Pancreas (tissue), 10 donors: ENCODE results near the gene UBE2D3. TPM values are rescaled to one million over a fixed set of nuclear protein-coding genes. Genes with fewer than 3 reads are reported as not detected.

Source experiments
- ATAC-seq, 4 donors: fragments of 200-7000 bp; cut with Tn5 transposase; one replicate each; pipeline versions ENCODE4 v1.8.0 to v1.9.1; 2020; ENCODE audit warnings: mild to moderate bottlenecking in 4 of 4, moderate library complexity in 4 of 4
- DNase-seq, 6 donors: peaks; one replicate each; pipeline ENCODE4 v3.0.0-alpha.2; 2020
- FAIRE-seq: peaks from 2 replicates; lab custom pipeline; 2012; peaks lifted over from hg19 to GRCh38; lab: Jason Lieb, UNC
- H3K27ac ChIP-seq, 4 donors: fragments of 200-600 bp; sonication (generic); 1 replicate in 3 of 4; 2 replicates in 1 of 4; pipeline versions ENCODE4 v1.5.0 to v1.8.0; 2020
- H3K27me3 ChIP-seq, 4 donors: fragments of 200-600 bp; one replicate each; pipeline ENCODE4 v1.8.0; 2021
- H3K36me3 ChIP-seq, 3 donors: fragments of 200-600 bp; sonication (generic) in 1 of 3; one replicate each; pipeline versions ENCODE4 v1.5.0 to v1.8.0; 2020 to 2021
- H3K4me1 ChIP-seq, 3 donors: fragments of 200-600 bp; one replicate each; pipeline ENCODE4 v1.8.0; 2021
- H3K4me3 ChIP-seq, 4 donors: fragments of 200-600 bp; sonication (generic) in 2 of 4; one replicate each; pipeline versions ENCODE4 v1.5.0 to v1.8.0; 2020 to 2021
- H3K9me3 ChIP-seq, 4 donors: fragments of 200-600 bp; one replicate each; pipeline ENCODE4 v1.8.0; 2021
- CTCF ChIP-seq, 4 donors: fragments of 200-600 bp; sonication (generic) in 3 of 4; IDR thresholded peaks; one replicate each; pipeline versions ENCODE4 v1.5.0 to v1.8.0; 2021; ENCODE audit warnings: antibody characterized with exemption in 4 of 4
- WGBS, 2 donors: extraction: QIAGEN DNeasy Blood & Tissue Kit; methylation state at CpG; one replicate each; pipeline ENCODE4 v1.1.7; 2013; 5-methylcytosine and 5-hydroxymethylcytosine counted together
- intact Hi-C, 3 donors: fragments of 100-400 bp; cut with DNase I; formaldehyde crosslinking; loops; one replicate each; pipeline versions ENCODE4 v1.11.1 to v1.14.2; 2022
- polyA plus RNA-seq, 2 donors: library from polyadenylated mRNA; stranded (reverse); fragments of 200-250 nt; gene quantifications; one replicate each; pipeline ENCODE4 v1.2.3, GENCODE V29; 2013
- total RNA-seq, 6 donors: library from RNA; stranded (reverse); fragmentation: NEBNext Ultra II Directional in 4 of 6; extraction: Animal tissue kit (Norgen Biotek cat#: 25700) in 4 of 6; gene quantifications; one replicate each; pipeline versions ENCODE4 v1.2.1 to v1.2.4, GENCODE V29; 2021 to 2023
- donor health status: healthy with polysubstance abuse.
- donor health status: DM: no; HTN: no; CAD: no; lungs with moderate emphysema.
- donor health status: DM: no; HTN: no; CAD: no.
- donor health status: control.
- donor health status: control.
- donor health status: Bipolar disorder and iron deficiency.
- donor health status: DM: yes; HTN: yes; CAD: no.
- donor health status: DM: no; HTN: no; CAD: no.
- donor health status: DM: no; HTN: no; CAD: no.
- donor health status: DM: yes; HTN: yes; CAD: no.

The UBE2D3 gene
- total and polyA plus RNA-seq, 8 donors = 90.6 to 141 (median 130) TPM

GRCh38 chr4:102860611-102861324 lies 33.4 kb upstream of the UBE2D3 start:
- no peaks in the 10 kb centered on the region for H3K9me3 ChIP-seq
- H3K4me1 ChIP-seq = no peaks in the 10 kb centered on the region
- no peak for DNase-seq
- 96 to 100% methylated on average over 2 of the region's 2 CpGs for WGBS, 2 donors
- no peak for TF ChIP-seq CTCF (IDR thresholded peaks at IDR 0.05)
- no peaks in the 10 kb centered on the region for H3K36me3 ChIP-seq
- FAIRE-seq = no peak
- no peak overlapping the region for H3K4me3 ChIP-seq
- H3K27me3 ChIP-seq = no peaks in the 10 kb centered on the region
- no peak overlapping the region for H3K27ac ChIP-seq
- peak in 2 of 4 donors; percentile 18 to 36 for ATAC-seq
- intact Hi-C loops = no loop called here

- Histone ChIP-seq H3K9me3 (no peaks in the 10 kb centered on the region), H3K4me1 (no peaks in the 10 kb centered on the region), H3K4me3 (no peak overlapping the region), H3K27me3 (no peaks in the 10 kb centered on the region), H3K27ac (no peak overlapping the region), H3K36me3 (no peaks in the 10 kb centered on the region)
- FAIRE-seq (no peak), ATAC-seq (no peak), DNase-seq (no peak)
- intact Hi-C loops = no loop called here
- 93 to 100% methylated on average over 2 of the region's 2 CpGs for WGBS, 2 donors
- no peak for TF ChIP-seq CTCF (IDR thresholded peaks at IDR 0.05)
Observed at GRCh38 chr4:102858828-102859464, 31.6 kb upstream of the UBE2D3 start.

- ATAC-seq (no peak), FAIRE-seq (no peak), DNase-seq (no peak)
- H3K27me3 ChIP-seq = no peaks in the 10 kb centered on the region
- 89 to 94% methylated on average over 2 of the region's 2 CpGs for WGBS, 2 donors
- intact Hi-C loops = no loop called here
- TF ChIP-seq CTCF (IDR thresholded peaks at IDR 0.05) = no peak
- H3K36me3 ChIP-seq = no peaks in the 10 kb centered on the region
- H3K4me1 ChIP-seq = no peaks in the 10 kb centered on the region
- no peak overlapping the region for H3K27ac ChIP-seq
- no peak overlapping the region for H3K4me3 ChIP-seq
- no peaks in the 10 kb centered on the region for H3K9me3 ChIP-seq
Observed at GRCh38 chr4:102850370-102850769, 23.0 kb upstream of the UBE2D3 start.

GRCh38 chr4:102849579-102850104 lies 22.3 kb upstream of the UBE2D3 start:
- H3K36me3 ChIP-seq = no peaks in the 10 kb centered on the region
- no peak overlapping the region for H3K27ac ChIP-seq
- DNase-seq (no peak), ATAC-seq (no peak), FAIRE-seq (no peak)
- no peaks in the 10 kb centered on the region for H3K4me1 ChIP-seq
- no peaks in the 10 kb centered on the region for H3K9me3 ChIP-seq
- WGBS, 2 donors = 80 to 83% methylated on average over 3 of the region's 3 CpGs
- intact Hi-C loops = no loop called here
- H3K27me3 ChIP-seq = no peaks in the 10 kb centered on the region
- no peak overlapping the region for H3K4me3 ChIP-seq
- TF ChIP-seq CTCF (IDR thresholded peaks at IDR 0.05) = no peak

- DNase-seq (no peak), FAIRE-seq (no peak), ATAC-seq (no peak)
- Histone ChIP-seq H3K36me3 (no peaks in the 10 kb centered on the region), H3K27ac (no peak overlapping the region), H3K27me3 (no peaks in the 10 kb centered on the region), H3K4me3 (no peak overlapping the region), H3K9me3 (no peaks in the 10 kb centered on the region), H3K4me1 (no peaks in the 10 kb centered on the region)
- intact Hi-C loops = no loop called here
- 92 to 93% methylated on average over 8 of the region's 8 CpGs for WGBS, 2 donors
- no peak for TF ChIP-seq CTCF (IDR thresholded peaks at IDR 0.05)
Observed at GRCh38 chr4:102847687-102848086, 20.3 kb upstream of the UBE2D3 start.
